Neuronal stem cell (in vitro differentiated cells): ENCODE results near the gene THNSL1.

Experiments used
- DNase-seq: peaks from one replicate; pipeline ENCODE4 v3.0.0-alpha.2; 2013; ENCODE audit warnings: low spot score
- H2AFZ ChIP-seq: one replicate; pipeline ENCODE4 v1.6.1; 2013; ENCODE audit warnings: mild to moderate bottlenecking, low read length, inconsistent platforms
- H2AK5ac ChIP-seq: 2 replicates; pipeline ENCODE4 v1.6.1; 2013; ENCODE audit warnings: low read depth, mild to moderate bottlenecking, inconsistent platforms, low read length, moderate library complexity, mixed read lengths
- H2BK120ac ChIP-seq: 2 replicates; pipeline ENCODE4 v1.6.1; 2013; ENCODE audit warnings: low read depth, mild to moderate bottlenecking, inconsistent platforms, low read length, moderate library complexity, mixed read lengths
- H2BK12ac ChIP-seq: one replicate; pipeline ENCODE4 v1.6.1; 2013; ENCODE audit warnings: low read length, inconsistent platforms
- H2BK15ac ChIP-seq: 2 replicates; pipeline ENCODE4 v1.6.1; 2013; ENCODE audit warnings: mild to moderate bottlenecking, low read length, inconsistent platforms, mixed read lengths
- H2BK5ac ChIP-seq: one replicate; pipeline ENCODE4 v1.6.1; 2013; ENCODE audit warnings: inconsistent platforms, mild to moderate bottlenecking, low read length, moderate library complexity
- H3K14ac ChIP-seq: one replicate; pipeline ENCODE4 v1.6.1; 2013; ENCODE audit warnings: low read length, inconsistent platforms
- H3K18ac ChIP-seq: 2 replicates; pipeline ENCODE4 v1.6.1; 2013; ENCODE audit warnings: low read length, inconsistent platforms
- H3K23ac ChIP-seq: 2 replicates; pipeline ENCODE4 v1.6.1; 2013; ENCODE audit warnings: low read depth, mild to moderate bottlenecking, mixed read lengths, low read length, inconsistent platforms; ENCODE audit not compliant: poor library complexity
- H3K27ac ChIP-seq: replicated peaks from 3 replicates; pipeline ENCODE4 v1.5.1; 2013; ENCODE audit warnings: low read length, inconsistent platforms
- H3K27me3 ChIP-seq, 3 experiments: 2 replicates each; pipeline ENCODE4 v1.6.1; 2013; ENCODE audit warnings: low read length in 3 of 3, mild to moderate bottlenecking in 2 of 3, inconsistent platforms in 1 of 3, low read depth in 1 of 3, mixed read lengths in 1 of 3, moderate library complexity in 1 of 3; ENCODE audit not compliant: control insufficient read depth in 3 of 3, insufficient read depth in 3 of 3
- H3K36me3 ChIP-seq, 2 donors: replicated peaks in 1 of 2; 2 replicates each; pipeline ENCODE4 v1.6.1; 2013; ENCODE audit warnings: low read length in 2 of 2; ENCODE audit not compliant: control insufficient read depth in 2 of 2, insufficient read depth in 2 of 2
- H3K4ac ChIP-seq: 2 replicates; pipeline ENCODE4 v1.6.1; 2013; ENCODE audit warnings: inconsistent platforms, mild to moderate bottlenecking, low read length, moderate library complexity
- H3K4me1 ChIP-seq, 2 donors: 1 replicate in 1 of 2; 2 replicates in 1 of 2; pipeline ENCODE4 v1.6.1; 2013; ENCODE audit warnings: low read length in 2 of 2, low read depth in 1 of 2; ENCODE audit not compliant: control insufficient read depth in 2 of 2, insufficient read depth in 1 of 2
- H3K4me2 ChIP-seq: one replicate; pipeline ENCODE4 v1.6.1; 2013; ENCODE audit warnings: mild to moderate bottlenecking, low read length, inconsistent platforms; ENCODE audit not compliant: insufficient read depth, poor library complexity, severe bottlenecking
- H3K4me3 ChIP-seq, 2 donors: 2 replicates each; pipeline ENCODE4 v1.5.1; 2013; ENCODE audit warnings: low read length in 2 of 2, mild to moderate bottlenecking in 2 of 2, inconsistent platforms in 1 of 2, moderate library complexity in 1 of 2
- H3K79me1 ChIP-seq: one replicate; pipeline ENCODE4 v1.6.1; 2013; ENCODE audit warnings: low read depth, mild to moderate bottlenecking, inconsistent platforms, low read length, moderate library complexity
- H3K9ac ChIP-seq: one replicate; pipeline ENCODE4 v1.6.1; 2013; ENCODE audit warnings: mild to moderate bottlenecking, low read depth, low read length, inconsistent platforms; ENCODE audit not compliant: poor library complexity
- H3K9me3 ChIP-seq, 2 donors: replicated peaks in 1 of 2; 2 replicates each; pipeline versions ENCODE3 to v1.6.1; 2013; ENCODE audit warnings: low read length in 2 of 2, mild to moderate bottlenecking in 2 of 2, inconsistent platforms in 1 of 2, low read depth in 1 of 2, mixed read lengths in 1 of 2, moderate library complexity in 1 of 2; ENCODE audit not compliant: control insufficient read depth in 2 of 2, insufficient read depth in 1 of 2
- H4K8ac ChIP-seq: one replicate; pipeline ENCODE4 v1.6.1; 2013; ENCODE audit warnings: low read depth, mild to moderate bottlenecking, inconsistent platforms, low read length, moderate library complexity
- H4K91ac ChIP-seq: one replicate; pipeline ENCODE4 v1.6.1; 2013; ENCODE audit warnings: low read length, low read depth, mild to moderate bottlenecking, inconsistent platforms; ENCODE audit not compliant: poor library complexity
- WGBS, 2 donors: extraction: QIAGEN DNeasy Blood & Tissue Kit; methylation state at CpG; one replicate each; pipeline ENCODE4 v1.1.7; 2013; ENCODE audit warnings: missing lambda C conversion rate in 2 of 2, mixed read lengths in 1 of 2; ENCODE audit not compliant: insufficient read length in 2 of 2, insufficient replicate concordance in 1 of 2; ENCODE audit errors: extremely low coverage in 2 of 2; 5-methylcytosine and 5-hydroxymethylcytosine counted together

THNSL1 gene

DNA sequence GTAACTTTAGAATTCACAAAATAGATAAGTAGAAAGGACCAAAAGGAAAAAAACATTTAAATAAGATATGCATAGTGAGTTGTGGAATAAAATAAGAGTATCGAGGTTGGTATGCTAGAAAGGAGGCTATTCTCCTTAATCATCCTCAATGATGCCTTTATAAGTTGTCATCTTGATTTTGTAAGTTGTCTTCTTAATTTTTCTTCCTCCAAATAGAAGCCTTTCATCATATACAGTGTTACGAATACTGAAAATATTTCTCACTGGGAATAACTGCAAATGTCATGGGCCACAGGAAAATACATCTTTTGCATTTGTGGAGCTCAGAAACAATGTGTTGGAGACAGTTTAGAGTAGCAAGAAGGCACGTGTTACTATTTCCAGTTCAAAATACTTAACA is 32.5 kb upstream of the THNSL1 start:
- H4K91ac ChIP-seq = no peak overlapping the region
- no peak overlapping the region for H2BK15ac ChIP-seq
- no peak overlapping the region for H3K9ac ChIP-seq
- H3K4ac ChIP-seq = no peak overlapping the region
- no peak overlapping the region for H2AK5ac ChIP-seq
- H3K4me1 ChIP-seq = peaks cover 2 to 5% of the 10 kb centered on the region in 2 donors
- no peak overlapping the region for H2BK12ac ChIP-seq
- no peak overlapping the region for H2BK5ac ChIP-seq
- H3K36me3 ChIP-seq = no peaks in the 10 kb centered on the region
- no peak overlapping the region for H3K4me2 ChIP-seq
- no peak overlapping the region for H3K27ac ChIP-seq
- no peaks in the 10 kb centered on the region for H3K9me3 ChIP-seq
- WGBS, 2 donors = 100% methylated on average over 1 of the region's 3 CpGs; no CpG with 5 or more reads in 1 of the 2 donors
- H2AFZ ChIP-seq = no peak overlapping the region
- H3K23ac ChIP-seq = no peak overlapping the region
- H3K18ac ChIP-seq = no peak overlapping the region
- no peak overlapping the region for H3K4me3 ChIP-seq
- H3K14ac ChIP-seq = no peak overlapping the region
- H3K79me1 ChIP-seq = no peaks in the 10 kb centered on the region
- H3K27me3 ChIP-seq = no peaks in the 10 kb centered on the region
- no peak overlapping the region for H2BK120ac ChIP-seq
- no peak overlapping the region for H4K8ac ChIP-seq
- DNase-seq = no peak

DNA sequence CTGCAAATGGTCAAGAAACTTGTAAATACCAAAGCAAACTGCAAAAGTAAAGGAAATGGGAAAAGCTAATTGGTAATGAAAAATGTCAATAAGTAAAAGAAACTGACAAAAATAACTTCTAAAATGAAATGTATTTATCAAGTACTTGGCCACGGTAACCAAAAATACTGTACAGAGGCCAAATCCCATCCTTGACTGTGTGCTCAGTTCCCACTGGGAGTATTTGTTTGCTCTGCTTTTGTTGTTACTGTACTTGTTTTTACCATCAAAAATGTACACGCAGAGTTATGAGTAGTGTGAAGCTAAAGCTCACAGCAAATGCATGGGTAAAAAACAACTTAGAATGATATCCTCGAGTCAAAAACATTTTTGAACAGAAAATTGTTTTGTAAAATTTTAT is 31.5 kb upstream of the THNSL1 start:
- no peak for DNase-seq
- Histone ChIP-seq H3K9me3 (no peaks in the 10 kb centered on the region), H2AK5ac (no peak overlapping the region), H3K4me2 (no peak overlapping the region), H2BK120ac (no peak overlapping the region), H3K4me1 (peaks cover 2 to 5% of the 10 kb centered on the region in 2 donors), H4K8ac (no peak overlapping the region), H3K36me3 (no peaks in the 10 kb centered on the region), H3K27me3 (no peaks in the 10 kb centered on the region), H2BK12ac (no peak overlapping the region), H3K4me3 (no peak overlapping the region), H3K14ac (no peak overlapping the region), H3K18ac (no peak overlapping the region), H3K27ac (no peak overlapping the region), H2BK5ac (no peak overlapping the region), H2AFZ (no peak overlapping the region), H3K9ac (no peak overlapping the region), H3K4ac (no peak overlapping the region), H3K79me1 (no peaks in the 10 kb centered on the region), H4K91ac (no peak overlapping the region), H2BK15ac (no peak overlapping the region), H3K23ac (no peak overlapping the region)
- WGBS, 2 donors = no CpG with 5 or more reads among the region's 3 CpGs

DNA sequence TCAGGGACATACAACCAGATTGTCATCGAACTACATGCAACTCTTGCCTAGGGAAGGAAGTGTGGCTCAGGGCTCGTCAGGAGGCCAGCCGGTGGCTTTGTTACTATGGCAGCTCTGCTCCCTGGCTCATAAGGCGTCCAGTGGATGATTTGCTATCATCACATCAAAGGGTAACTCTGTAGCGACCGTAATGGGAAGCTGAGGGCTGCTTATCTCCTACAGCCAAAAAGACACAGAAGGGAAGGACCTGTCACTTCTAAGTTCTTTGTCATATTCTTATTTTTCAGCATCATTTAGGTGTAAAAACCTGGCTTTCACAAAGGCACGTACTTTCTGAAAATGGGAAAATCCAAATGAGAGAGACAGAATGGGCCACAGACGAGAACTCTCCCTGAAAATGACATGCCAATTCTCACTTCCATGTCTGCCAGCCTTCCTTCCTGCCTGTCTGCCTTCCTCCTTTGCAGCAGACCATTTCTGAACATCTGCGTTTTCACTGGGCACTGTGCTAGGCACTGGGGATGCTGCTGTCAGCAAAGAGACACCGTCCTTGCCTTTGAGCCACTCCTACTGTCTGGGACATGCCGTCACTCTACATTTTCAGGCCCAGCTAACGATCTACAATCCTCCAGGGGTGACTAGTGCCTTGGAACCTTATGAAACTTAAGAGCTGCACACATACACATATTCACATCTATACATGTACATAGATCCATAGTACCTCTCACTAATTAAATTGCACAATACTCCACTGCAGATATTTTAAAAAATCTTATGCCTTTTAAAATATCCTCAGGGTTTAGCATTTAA is 27.4 kb upstream of the THNSL1 start:
- Histone ChIP-seq H3K27ac (no peak overlapping the region), H3K18ac (no peak overlapping the region), H3K79me1 (no peaks in the 10 kb centered on the region), H2BK5ac (no peak overlapping the region), H4K8ac (no peak overlapping the region), H3K4me1 (peaks cover 2 to 5% of the 10 kb centered on the region in 2 donors), H2AK5ac (no peak overlapping the region), H3K27me3 (no peaks in the 10 kb centered on the region), H3K23ac (no peak overlapping the region), H4K91ac (no peak overlapping the region), H2BK15ac (no peak overlapping the region), H3K4me3 (no peak overlapping the region), H3K9me3 (no peaks in the 10 kb centered on the region), H3K4me2 (no peak overlapping the region), H3K36me3 (no peaks in the 10 kb centered on the region), H2BK12ac (no peak overlapping the region), H3K9ac (no peak overlapping the region), H3K14ac (no peak overlapping the region), H3K4ac (no peak overlapping the region), H2BK120ac (no peak overlapping the region), H2AFZ (peak overlapping the region; percentile 66)
- WGBS, 2 donors = no CpG with 5 or more reads among the region's 12 CpGs
- no peak for DNase-seq

DNA sequence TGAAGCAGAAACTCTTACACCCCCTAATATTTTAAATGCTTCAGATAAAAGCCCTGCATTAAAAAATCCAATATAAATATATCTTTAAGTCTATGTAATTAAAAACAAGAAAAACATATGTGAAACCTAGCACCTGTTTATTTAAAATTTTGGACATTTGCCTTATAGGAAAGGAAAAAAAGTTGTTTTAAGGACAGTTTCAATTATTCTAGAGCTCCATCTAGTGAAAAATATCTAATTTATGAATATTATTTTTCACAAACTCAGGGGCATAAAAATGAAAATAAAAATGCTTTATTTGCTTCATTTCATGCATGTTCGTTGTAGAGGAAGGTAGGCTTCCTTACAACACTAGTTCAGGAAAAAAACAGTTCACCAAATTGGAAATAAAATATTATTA is 26.5 kb upstream of the THNSL1 start:
- H3K18ac ChIP-seq = no peak overlapping the region
- no peak overlapping the region for H3K4me3 ChIP-seq
- no peak overlapping the region for H3K4me2 ChIP-seq
- H2AK5ac ChIP-seq = no peak overlapping the region
- no peak overlapping the region for H2BK12ac ChIP-seq
- H4K8ac ChIP-seq = no peak overlapping the region
- DNase-seq = no peak
- no peaks in the 10 kb centered on the region for H3K9me3 ChIP-seq
- no peak overlapping the region for H2BK15ac ChIP-seq
- H4K91ac ChIP-seq = no peak overlapping the region
- H3K79me1 ChIP-seq = no peaks in the 10 kb centered on the region
- H3K27ac ChIP-seq = no peak overlapping the region
- no peaks in the 10 kb centered on the region for H3K36me3 ChIP-seq
- H3K4ac ChIP-seq = no peak overlapping the region
- H2BK120ac ChIP-seq = no peak overlapping the region
- no peak overlapping the region for H3K14ac ChIP-seq
- H2BK5ac ChIP-seq = no peak overlapping the region
- WGBS, 2 donors = no CpG with 5 or more reads among the region's 1 CpG
- H3K23ac ChIP-seq = no peak overlapping the region
- H3K9ac ChIP-seq = no peak overlapping the region
- H3K4me1 ChIP-seq = peaks cover 2 to 5% of the 10 kb centered on the region in 2 donors
- no peaks in the 10 kb centered on the region for H3K27me3 ChIP-seq
- no peak overlapping the region for H2AFZ ChIP-seq
